GM12873 (cell line): ENCODE results near the gene MAML3.

ENCODE experiments used
- TF ChIP-seq, protein P1 (sequence below): IDR thresholded peaks from 2 replicates; pipeline ENCODE4 v1.5.1; 2012; ENCODE audit warnings: low read depth, mild to moderate bottlenecking, moderate library complexity, low read length, control low read depth; ENCODE audit not compliant: insufficient read depth; ENCODE audit errors: missing control alignments

Gene MAML3

DNA sequence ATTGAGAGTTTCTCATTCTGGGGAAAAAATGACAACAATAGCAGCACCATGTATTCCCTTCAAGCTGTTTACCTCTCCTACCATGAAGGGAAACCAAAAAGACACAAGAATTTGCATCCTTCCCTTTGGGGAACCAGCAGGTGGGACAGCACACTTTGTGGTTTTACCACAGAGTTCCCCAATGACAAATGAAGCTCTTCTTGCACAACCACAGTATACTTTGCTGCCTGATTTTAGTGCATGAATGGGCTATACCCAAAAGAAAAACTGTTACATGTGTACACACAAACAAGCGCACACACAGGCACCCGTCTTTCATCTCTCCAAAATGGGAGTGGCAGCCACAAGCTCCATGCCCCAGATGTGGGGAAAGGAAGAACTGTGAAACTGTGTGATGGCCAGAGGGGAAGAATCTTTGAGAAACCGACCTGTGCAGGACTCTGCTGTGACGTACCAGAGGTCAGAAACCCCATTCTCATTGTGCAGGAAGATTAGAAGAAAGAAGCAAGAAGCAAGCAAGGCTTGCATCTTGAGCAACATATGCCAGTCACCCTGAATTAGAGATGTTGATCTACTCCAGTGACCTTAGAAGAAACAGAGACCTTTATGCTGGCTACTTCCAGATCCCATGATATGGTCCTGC lies 2.7 kb upstream of the MAML3 start:
- TF ChIP-seq, protein P1, sequence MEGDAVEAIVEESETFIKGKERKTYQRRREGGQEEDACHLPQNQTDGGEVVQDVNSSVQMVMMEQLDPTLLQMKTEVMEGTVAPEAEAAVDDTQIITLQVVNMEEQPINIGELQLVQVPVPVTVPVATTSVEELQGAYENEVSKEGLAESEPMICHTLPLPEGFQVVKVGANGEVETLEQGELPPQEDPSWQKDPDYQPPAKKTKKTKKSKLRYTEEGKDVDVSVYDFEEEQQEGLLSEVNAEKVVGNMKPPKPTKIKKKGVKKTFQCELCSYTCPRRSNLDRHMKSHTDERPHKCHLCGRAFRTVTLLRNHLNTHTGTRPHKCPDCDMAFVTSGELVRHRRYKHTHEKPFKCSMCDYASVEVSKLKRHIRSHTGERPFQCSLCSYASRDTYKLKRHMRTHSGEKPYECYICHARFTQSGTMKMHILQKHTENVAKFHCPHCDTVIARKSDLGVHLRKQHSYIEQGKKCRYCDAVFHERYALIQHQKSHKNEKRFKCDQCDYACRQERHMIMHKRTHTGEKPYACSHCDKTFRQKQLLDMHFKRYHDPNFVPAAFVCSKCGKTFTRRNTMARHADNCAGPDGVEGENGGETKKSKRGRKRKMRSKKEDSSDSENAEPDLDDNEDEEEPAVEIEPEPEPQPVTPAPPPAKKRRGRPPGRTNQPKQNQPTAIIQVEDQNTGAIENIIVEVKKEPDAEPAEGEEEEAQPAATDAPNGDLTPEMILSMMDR: no peak

DNA sequence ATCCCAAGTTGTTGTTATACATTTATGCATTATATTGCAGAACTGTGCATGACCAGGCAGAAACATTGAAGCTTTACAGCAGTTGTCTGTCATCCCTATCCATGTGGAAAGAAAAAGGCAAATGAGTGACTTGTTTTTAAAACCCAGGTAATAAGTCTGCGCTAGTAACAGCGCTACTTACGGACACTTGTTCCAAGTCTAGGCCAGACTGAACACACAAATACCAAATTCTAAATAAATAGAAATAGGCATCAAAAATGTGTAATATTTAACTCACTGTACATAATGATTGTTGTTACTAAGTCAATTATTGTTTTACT lies 548 bp upstream of the MAML3 start:
- TF ChIP-seq, protein P1: no peak

DNA sequence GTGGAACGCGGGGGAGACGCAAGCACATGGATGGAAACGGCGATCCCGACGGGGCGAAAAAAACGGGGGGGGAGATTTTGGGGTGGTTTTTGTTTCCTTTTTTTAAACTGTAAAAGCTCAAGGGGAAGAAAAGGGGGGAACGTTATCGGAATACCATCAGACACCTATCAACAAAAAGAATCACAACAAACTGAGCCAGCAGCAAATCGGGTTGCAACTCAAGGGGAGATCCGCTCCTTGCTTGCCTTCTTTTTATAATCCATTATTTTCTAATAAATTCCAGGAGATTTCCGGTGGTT lies 616 bp downstream of the MAML3 start:
- TF ChIP-seq, protein P1: no peak

DNA sequence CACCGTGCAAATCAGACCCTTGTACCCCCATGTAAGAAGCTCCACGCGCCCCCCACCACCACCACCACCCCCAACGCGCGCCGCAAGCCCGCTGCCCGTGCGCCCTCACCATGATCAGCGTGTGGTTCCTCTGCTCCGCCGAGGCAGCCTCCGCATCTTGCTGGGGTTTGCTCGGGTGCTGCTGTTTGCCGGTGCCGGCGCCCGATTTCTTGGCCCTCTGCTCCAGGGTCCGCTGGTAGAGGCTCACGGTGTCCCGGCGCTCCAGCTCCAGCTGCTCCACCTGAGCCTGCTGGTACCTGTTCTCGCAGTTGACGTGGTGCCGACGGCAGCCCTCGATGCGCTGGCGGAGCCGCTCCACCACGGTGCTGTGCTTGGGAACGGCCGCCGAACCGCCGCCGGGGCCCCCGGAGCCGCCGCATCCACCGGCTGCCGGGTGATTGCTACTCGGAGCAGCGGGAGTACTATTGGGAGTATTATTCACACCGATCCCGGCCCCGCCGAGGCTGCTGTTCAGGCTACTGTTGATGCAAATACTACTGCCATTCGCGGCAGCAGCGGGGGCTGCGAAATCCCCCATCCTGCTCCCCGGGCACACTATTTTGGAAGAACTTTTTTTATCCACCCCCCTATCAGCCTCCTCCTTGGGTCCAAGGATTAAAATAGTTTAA lies 1.1 kb downstream of the MAML3 start:
- TF ChIP-seq, protein P1: no peak

GRCh38 chr4:140152013-140152703 lies 1.8 kb downstream of the MAML3 start:
- TF ChIP-seq, protein P1: no peak

GRCh38 chr4:140151699-140152012 lies 2.3 kb downstream of the MAML3 start:
- TF ChIP-seq, protein P1: no peak

GRCh38 chr4:140150886-140151698 lies 2.9 kb downstream of the MAML3 start:
- TF ChIP-seq, protein P1: no peak
